Ovary (tissue), 3 donors: Measurements from ENCODE around the gene COL27A1.

ENCODE experiments used
- CTCF ChIP-seq, 3 donors: fragments of 450-650 bp in 2 of 3; fragments of 200-600 bp in 1 of 3; IDR thresholded peaks; one replicate each; pipeline versions ENCODE4 v1.5.1 to v1.8.0; 2016 to 2022; ENCODE audit warnings: antibody characterized with exemption in 3 of 3, mild to moderate bottlenecking in 1 of 3
- POLR2A ChIP-seq: fragments of 450-650 bp; IDR thresholded peaks from one replicate; pipeline ENCODE4 v1.6.1; 2017; ENCODE audit warnings: antibody characterized with exemption, mild to moderate bottlenecking, moderate library complexity
- donor health status: DM: no; HTN: no; CAD: no.

GRCh38 chr9:114171500-114171899 lies 16.2 kb downstream of the COL27A1 start:
- no peak for TF ChIP-seq CTCF (IDR thresholded peaks at IDR 0.05)
- no peak for TF ChIP-seq POLR2A
